A673 (cell line): ENCODE results near the gene SH3BP2. TPM values are rescaled to one million over a fixed set of nuclear protein-coding genes. Genes with fewer than 3 reads are reported as not detected.

Experiments used
- BruUV-seq: library from RNA; stranded (reverse); fragments of 400-500 nt; replicated peaks from 2 replicates; lab custom pipeline; 2021; lab: Mats Ljungman, UMichigan
- CTCF ChIA-PET: fragments of 300-600 bp; sonication (Branson Sonifier 250); formaldehyde crosslinking; loops from one replicate; lab custom pipeline; 2022; ENCODE audit warnings: antibody characterized with exemption; lab: Charles Lee
- POLR2A ChIA-PET: fragments of 300-600 bp; sonication (Branson Sonifier 250); formaldehyde crosslinking; loops from one replicate; lab custom pipeline; 2022; ENCODE audit warnings: antibody characterized with exemption; ENCODE audit not compliant: low non-redundant PET; lab: Charles Lee
- DNase-seq: peaks from one replicate; pipeline ENCODE4 v3.0.0-alpha.2; 2015; ENCODE audit warnings: low spot score
- H3K27ac ChIP-seq: fragments of 200-600 bp; sonication (generic); 2 replicates; pipeline ENCODE4 v1.5.1; 2016; ENCODE audit warnings: mixed run types, low read depth, mild to moderate bottlenecking, mixed read lengths, antibody characterized with exemption, low read length; ENCODE audit not compliant: poor library complexity, severe bottlenecking
- H3K27me3 ChIP-seq: fragments of 200-600 bp; sonication (generic); replicated peaks from 2 replicates; pipeline ENCODE4 v1.6.1; 2017; ENCODE audit warnings: mixed run types, low read depth, mild to moderate bottlenecking, mixed read lengths, antibody characterized with exemption, low read length; ENCODE audit not compliant: insufficient read depth, poor library complexity
- H3K36me3 ChIP-seq: fragments of 200-600 bp; sonication (generic); 2 replicates; pipeline ENCODE4 v1.6.1; 2016; ENCODE audit warnings: mixed run types, mild to moderate bottlenecking, mixed read lengths, antibody characterized with exemption, low read length; ENCODE audit not compliant: insufficient read depth, poor library complexity, severe bottlenecking
- H3K4me1 ChIP-seq: fragments of 200-600 bp; sonication (generic); 2 replicates; pipeline ENCODE4 v1.6.1; 2017; ENCODE audit warnings: mixed run types, mild to moderate bottlenecking, mixed read lengths, antibody characterized with exemption, low read length; ENCODE audit not compliant: insufficient read depth, poor library complexity, severe bottlenecking
- H3K4me3 ChIP-seq: fragments of 200-600 bp; sonication (generic); 2 replicates; pipeline ENCODE4 v1.5.1; 2016; ENCODE audit warnings: low read depth, mixed run types, mild to moderate bottlenecking, mixed read lengths, low read length; ENCODE audit not compliant: poor library complexity, severe bottlenecking
- H3K9me3 ChIP-seq: fragments of 200-600 bp; sonication (generic); 2 replicates; pipeline ENCODE4 v1.6.1; 2016; ENCODE audit warnings: mixed run types, low read depth, mild to moderate bottlenecking, mixed read lengths, antibody characterized with exemption, low read length; ENCODE audit not compliant: poor library complexity, severe bottlenecking
- CTCF ChIP-seq: fragments of 300-800, 200-600 bp; sonication (generic); conservative IDR thresholded peaks from 2 replicates; pipeline ENCODE4 v1.5.1; 2017; ENCODE audit warnings: low read depth, mild to moderate bottlenecking, antibody characterized with exemption, low read length, moderate library complexity, mixed read lengths
- EZH2 ChIP-seq: fragments of 200-600 bp; sonication (generic); IDR thresholded peaks from 2 replicates; pipeline ENCODE4 v1.6.1; 2017; ENCODE audit warnings: borderline replicate concordance, low read depth, mild to moderate bottlenecking, mixed read lengths, antibody characterized with exemption, low read length; ENCODE audit not compliant: poor library complexity, severe bottlenecking
- intact Hi-C: fragments of 100-400 bp; cut with micrococcal nuclease; formaldehyde crosslinking; loops from one replicate; pipeline ENCODE4 v1.10.0; 2022; ENCODE audit not compliant: unreplicated experiment
- total RNA-seq: library from RNA; stranded (reverse); gene quantifications from 2 replicates; pipeline ENCODE4 v1.2.3, GENCODE V29; 2021

Gene SH3BP2
- total RNA-seq, 1 experiment from 2014 or later, result 34.4 TPM

GRCh38 chr4:2839060-2839459 is 46.2 kb downstream of the SH3BP2 start:
- POLR2A ChIA-PET, result interaction anchor here (0.6 to 0.7 kb wide), 2 partner anchors 23 to 201 kb away, joined by 3 read pairs; no protein-coding TSS in a partner anchor
- no peak for DNase-seq
- no peaks in the 10 kb centered on the region for H3K9me3 ChIP-seq
- intact Hi-C loops, result no loop called here
- no peaks in the 10 kb centered on the region for H3K36me3 ChIP-seq
- H3K27ac ChIP-seq, result no peak overlapping the region
- H3K4me1 ChIP-seq, result peaks cover 27% of the 10 kb centered on the region
- no TSS peak for BruUV-seq
- H3K4me3 ChIP-seq, result no peak overlapping the region
- TF ChIP-seq CTCF, result no peak
- H3K27me3 ChIP-seq, result no peaks in the 10 kb centered on the region
- CTCF ChIA-PET, result no interaction called here

GRCh38 chr4:2842687-2843262 is 49.9 kb downstream of the SH3BP2 start:
- intact Hi-C loops, result no loop called here
- peak; percentile 60 for DNase-seq
- TSS peak; percentile 81 for BruUV-seq
- H3K27me3 ChIP-seq, result no peaks in the 10 kb centered on the region
- ChIA-PET CTCF (no interaction called here), POLR2A (interaction anchor here (0.6 kb wide), 2 partner anchors 13 to 50 kb away, joined by 4 to 11 read pairs; partner anchors contain the start of gene SH3BP2)
- H3K4me1 ChIP-seq, result peaks cover 16% of the 10 kb centered on the region
- no peaks in the 10 kb centered on the region for H3K36me3 ChIP-seq
- H3K27ac ChIP-seq, result peak overlapping the region; percentile 93
- no peaks in the 10 kb centered on the region for H3K9me3 ChIP-seq
- TF ChIP-seq CTCF, result no peak
- no peak for TF ChIP-seq EZH2
- peak overlapping the region; percentile 95 for H3K4me3 ChIP-seq

GRCh38 chr4:2843263-2843940 is 50.5 kb downstream of the SH3BP2 start, which contains the start of gene ADD1:
ADD1 (plus strand) TSS chr4:2843844; CDS start chr4:2875916, 32,072 bp downstream.
- CTCF ChIA-PET, result no interaction called here
- BruUV-seq, result no TSS peak
- POLR2A ChIA-PET, result no interaction called here

More at GRCh38 chr4:2843263-2843940, 50.5 kb downstream of the SH3BP2 start, which contains the start of gene ADD1:
- Histone ChIP-seq H3K9me3 (no peaks in the 10 kb centered on the region), H3K36me3 (no peaks in the 10 kb centered on the region), H3K27ac (peak within 1 kb of the TSS; percentile 93), H3K27me3 (no peaks in the 10 kb centered on the region), H3K4me1 (peaks cover 11% of the 10 kb centered on the region), H3K4me3 (peak within 1 kb of the TSS; percentile 95)
- intact Hi-C loops, result no loop called here
- no peak for TF ChIP-seq EZH2
- TF ChIP-seq CTCF, result no peak
- peak; percentile 92 for DNase-seq
